Measurements from ENCODE around the gene HECTD4.
"Not testable (repeated sequence)": the region's sequence is repeated elsewhere in the genome, so short reads cannot be mapped to it uniquely, and the experiment has no call there.

HECTD4 gene

DNA sequence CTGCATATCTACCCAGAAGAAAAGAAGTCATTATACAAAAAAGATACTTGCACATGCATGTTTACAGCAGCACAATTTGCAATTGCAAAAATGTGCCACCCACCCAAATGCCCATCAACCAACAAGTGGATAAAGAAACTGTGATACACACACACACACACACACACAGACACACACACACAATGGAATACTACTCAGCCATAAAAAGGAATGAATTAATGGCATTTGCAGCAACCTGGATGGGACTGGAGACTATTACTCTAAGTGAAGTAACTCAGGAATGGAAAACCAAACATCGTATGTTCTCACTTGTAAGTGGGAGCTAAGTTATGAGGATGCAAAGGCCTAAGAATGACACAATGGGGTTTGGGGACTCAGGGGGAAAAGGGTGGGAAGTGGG lies 47.2 kb downstream of the HECTD4 start:
- not testable (repeated sequence) for H3K9ac ChIP-seq (ENCODE audit: low read depth, low read length); H3K27ac ChIP-seq (ENCODE audit: low read depth, low read length); H3K27me3 ChIP-seq (ENCODE audit: control insufficient read depth, insufficient read depth, low read length); H3K9me3 ChIP-seq (ENCODE audit: control insufficient read depth, insufficient read depth, low read length); H3K4me3 ChIP-seq (ENCODE audit: low read depth, low read length); H3K4me1 ChIP-seq (ENCODE audit: control insufficient read depth, insufficient read depth, low read length); H3K36me3 ChIP-seq (ENCODE audit: control insufficient read depth, insufficient read depth, low read length)

DNA sequence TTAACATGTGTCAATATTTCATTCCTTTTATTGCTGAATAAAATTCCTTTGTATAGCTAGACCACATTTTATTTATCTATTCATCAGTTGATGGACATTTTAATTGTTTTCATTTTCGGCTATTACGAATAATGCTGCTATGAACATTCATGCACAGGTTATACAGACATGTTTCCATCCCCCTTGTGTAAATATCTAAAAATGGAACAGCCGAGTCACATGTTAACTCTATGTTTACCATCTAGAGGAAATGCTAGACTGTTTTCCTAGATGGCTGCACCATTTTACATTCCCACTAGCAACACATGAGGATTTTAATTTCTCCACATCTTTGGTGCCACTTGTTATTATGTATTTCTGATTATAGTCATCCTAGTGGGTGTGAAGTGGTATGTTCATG lies 49.2 kb downstream of the HECTD4 start:
- H3K36me3 ChIP-seq (ENCODE audit: control insufficient read depth, insufficient read depth, low read length) = no peaks in the 10 kb centered on the region
- no peaks in the 10 kb centered on the region for H3K4me1 ChIP-seq (ENCODE audit: control insufficient read depth, insufficient read depth, low read length)
- no peaks in the 10 kb centered on the region for H3K9me3 ChIP-seq (ENCODE audit: control insufficient read depth, insufficient read depth, low read length)
- no peak overlapping the region for H3K9ac ChIP-seq (ENCODE audit: low read depth, low read length)
- H3K27ac ChIP-seq (ENCODE audit: low read depth, low read length) = no peak overlapping the region
- no peaks in the 10 kb centered on the region for H3K27me3 ChIP-seq (ENCODE audit: control insufficient read depth, insufficient read depth, low read length)
- no peak overlapping the region for H3K4me3 ChIP-seq (ENCODE audit: low read depth, low read length)

DNA sequence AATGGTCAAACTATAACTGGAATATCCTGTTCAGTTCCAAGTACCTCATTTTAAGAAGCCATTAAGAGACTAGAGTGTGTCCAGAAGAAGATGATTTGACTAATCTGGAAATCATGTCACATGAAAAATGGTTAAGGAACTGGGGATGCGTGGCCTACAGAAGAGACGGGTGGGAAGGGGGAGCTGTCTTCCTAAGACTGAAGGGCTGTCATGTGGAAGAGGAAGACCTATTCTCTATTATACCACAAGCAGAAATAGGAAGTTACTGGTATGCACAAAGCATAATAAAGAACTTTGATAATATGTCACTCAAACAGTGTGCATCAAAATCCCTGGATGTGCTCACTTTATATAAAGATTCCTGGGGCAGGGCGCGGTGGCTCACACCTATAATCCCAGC lies 50.3 kb downstream of the HECTD4 start:
- H3K9me3 ChIP-seq (ENCODE audit: control insufficient read depth, insufficient read depth, low read length) = no peaks in the 10 kb centered on the region
- no peaks in the 10 kb centered on the region for H3K27me3 ChIP-seq (ENCODE audit: control insufficient read depth, insufficient read depth, low read length)
- H3K4me1 ChIP-seq (ENCODE audit: control insufficient read depth, insufficient read depth, low read length) = no peaks in the 10 kb centered on the region
- no peak overlapping the region for H3K9ac ChIP-seq (ENCODE audit: low read depth, low read length)
- no peak overlapping the region for H3K27ac ChIP-seq (ENCODE audit: low read depth, low read length)
- no peak overlapping the region for H3K4me3 ChIP-seq (ENCODE audit: low read depth, low read length)
- H3K36me3 ChIP-seq (ENCODE audit: control insufficient read depth, insufficient read depth, low read length) = no peaks in the 10 kb centered on the region

DNA sequence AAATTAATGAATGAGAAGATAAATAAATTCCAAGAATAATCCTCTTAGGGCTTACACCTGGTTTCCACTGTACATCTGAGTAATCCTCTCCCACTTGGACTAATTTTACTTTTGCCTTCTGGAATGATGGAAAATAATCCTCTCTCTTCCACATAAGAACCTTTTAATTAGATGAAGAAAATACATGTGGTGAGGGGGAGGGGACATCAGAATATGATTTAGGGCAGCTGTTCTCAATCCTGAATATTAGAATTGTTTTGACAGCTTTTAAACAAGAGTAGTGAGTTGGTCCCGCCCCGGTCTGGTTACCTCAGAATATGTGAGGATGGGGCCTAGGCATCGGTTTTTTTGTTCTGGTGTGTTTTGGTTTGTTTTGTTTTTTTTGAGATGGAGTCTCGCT lies 51.5 kb downstream of the HECTD4 start:
- no peaks in the 10 kb centered on the region for H3K9me3 ChIP-seq (ENCODE audit: control insufficient read depth, insufficient read depth, low read length)
- H3K4me1 ChIP-seq (ENCODE audit: control insufficient read depth, insufficient read depth, low read length) = no peaks in the 10 kb centered on the region
- H3K4me3 ChIP-seq (ENCODE audit: low read depth, low read length) = no peak overlapping the region

DNA sequence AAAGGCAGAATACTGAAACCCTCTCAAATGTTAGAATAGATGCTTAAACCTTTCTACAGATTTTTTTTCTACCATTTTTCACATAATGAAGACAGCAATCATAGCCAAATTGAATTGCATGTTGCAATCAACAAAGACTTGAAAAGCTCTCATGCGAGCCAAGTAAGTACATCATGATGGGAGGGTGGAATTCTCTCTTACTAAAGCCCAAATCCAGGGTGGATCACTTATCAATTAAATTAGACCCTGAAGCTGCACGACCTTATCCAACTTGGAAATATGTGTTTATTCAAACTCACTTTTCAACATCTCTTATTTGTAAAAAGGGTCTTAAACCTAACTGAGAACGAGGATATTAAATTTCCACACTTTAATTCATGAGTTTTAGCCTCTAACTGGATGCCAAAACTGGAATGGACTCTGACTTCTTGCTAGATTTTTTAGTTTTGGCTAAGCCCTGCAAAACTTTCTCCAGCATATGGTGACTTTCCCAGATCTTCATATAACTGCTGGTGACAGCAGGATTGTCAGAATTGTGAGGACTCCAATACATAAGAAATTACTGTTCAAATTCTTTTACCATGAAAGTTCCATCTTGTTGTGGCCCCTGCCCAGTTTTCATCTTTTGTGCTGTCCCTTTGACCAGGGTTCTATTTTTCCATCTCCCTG lies 53.6 kb downstream of the HECTD4 start:
- H3K4me3 ChIP-seq (ENCODE audit: low read depth, low read length) = no peak overlapping the region
- no peaks in the 10 kb centered on the region for H3K4me1 ChIP-seq (ENCODE audit: control insufficient read depth, insufficient read depth, low read length)
- H3K27ac ChIP-seq (ENCODE audit: low read depth, low read length) = no peak overlapping the region
- H3K36me3 ChIP-seq (ENCODE audit: control insufficient read depth, insufficient read depth, low read length) = no peaks in the 10 kb centered on the region
- H3K9ac ChIP-seq (ENCODE audit: low read depth, low read length) = no peak overlapping the region
- H3K27me3 ChIP-seq (ENCODE audit: control insufficient read depth, insufficient read depth, low read length) = no peaks in the 10 kb centered on the region
- H3K9me3 ChIP-seq (ENCODE audit: control insufficient read depth, insufficient read depth, low read length) = no peaks in the 10 kb centered on the region

More for the DNA sequence above, 51.5 kb downstream of the HECTD4 start:
- Histone ChIP-seq H3K9ac (ENCODE audit: low read depth, low read length) (no peak overlapping the region), H3K27ac (ENCODE audit: low read depth, low read length) (no peak overlapping the region), H3K36me3 (ENCODE audit: control insufficient read depth, insufficient read depth, low read length) (no peaks in the 10 kb centered on the region), H3K27me3 (ENCODE audit: control insufficient read depth, insufficient read depth, low read length) (no peaks in the 10 kb centered on the region)

DNA sequence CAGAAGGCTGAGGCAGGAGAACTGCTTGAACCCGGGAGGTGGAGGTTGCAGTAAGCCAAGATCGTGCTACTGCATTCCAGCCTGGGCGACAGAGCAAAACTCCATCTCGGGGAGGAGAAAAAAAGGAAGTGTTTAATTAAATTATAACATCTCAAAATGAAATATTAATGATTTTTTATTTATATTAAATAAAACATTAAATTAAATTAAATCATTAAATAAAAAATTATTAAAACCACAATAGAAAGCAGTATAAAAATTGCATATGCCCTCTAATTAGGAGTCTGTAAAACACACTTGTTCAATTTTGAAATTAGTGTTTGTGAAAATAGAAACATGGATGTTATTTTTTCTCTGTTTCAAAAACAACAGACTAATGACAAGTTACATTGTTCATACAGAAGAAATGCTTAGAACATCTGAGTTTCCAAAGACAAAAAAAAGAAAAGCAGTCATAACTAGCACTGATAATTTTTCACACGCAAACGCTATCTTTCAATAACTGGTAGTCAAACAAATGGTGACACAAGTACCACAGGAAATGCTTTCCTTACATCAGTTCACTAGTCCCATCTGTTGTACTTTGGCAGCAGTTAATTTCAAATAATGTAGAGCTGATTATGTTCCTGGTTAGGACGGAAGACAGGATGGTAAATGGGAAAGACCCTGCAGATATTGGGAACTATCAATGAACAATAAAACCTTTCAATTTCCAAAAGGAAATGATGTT lies 54.9 kb downstream of the HECTD4 start:
- Histone ChIP-seq H3K36me3 (ENCODE audit: control insufficient read depth, insufficient read depth, low read length) (no peaks in the 10 kb centered on the region), H3K9ac (ENCODE audit: low read depth, low read length) (no peak overlapping the region), H3K4me3 (ENCODE audit: low read depth, low read length) (no peak overlapping the region), H3K9me3 (ENCODE audit: control insufficient read depth, insufficient read depth, low read length) (no peaks in the 10 kb centered on the region), H3K4me1 (ENCODE audit: control insufficient read depth, insufficient read depth, low read length) (peaks cover 5% of the 10 kb centered on the region; the same call in 1 of the 2 replicates), H3K27me3 (ENCODE audit: control insufficient read depth, insufficient read depth, low read length) (no peaks in the 10 kb centered on the region), H3K27ac (ENCODE audit: low read depth, low read length) (no peak overlapping the region)

DNA sequence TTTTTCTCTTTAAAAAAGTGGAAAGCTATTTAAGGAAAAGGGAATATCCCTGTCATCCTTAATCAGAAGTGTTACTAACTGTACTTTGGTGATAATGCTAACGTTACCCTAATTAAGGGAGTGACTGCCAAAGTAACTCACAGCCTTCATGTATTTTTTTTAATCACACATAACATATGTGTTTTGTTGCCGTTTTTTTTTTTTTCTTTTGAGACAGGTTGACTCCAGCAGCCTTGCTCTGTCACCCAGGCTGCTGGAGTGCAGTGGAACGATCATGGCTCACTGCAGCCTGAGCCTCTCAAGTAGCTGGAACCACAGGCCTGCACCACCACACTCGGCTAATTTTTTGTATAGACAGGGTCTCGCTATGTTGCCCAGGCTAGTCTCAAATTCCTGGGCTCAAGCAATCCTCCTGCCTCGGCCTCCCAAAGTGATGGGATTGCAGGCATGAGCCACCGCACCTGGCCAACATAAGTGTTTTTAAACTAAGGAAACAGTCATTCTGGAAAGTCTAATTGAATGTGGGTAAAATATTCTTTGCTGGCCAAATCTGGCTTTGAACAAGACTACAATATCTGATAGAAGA lies 56.5 kb downstream of the HECTD4 start:
- H3K4me3 ChIP-seq (ENCODE audit: low read depth, low read length) = no peak overlapping the region
- no peaks in the 10 kb centered on the region for H3K36me3 ChIP-seq (ENCODE audit: control insufficient read depth, insufficient read depth, low read length)
- no peak overlapping the region for H3K9ac ChIP-seq (ENCODE audit: low read depth, low read length)
- no peak overlapping the region for H3K27ac ChIP-seq (ENCODE audit: low read depth, low read length)
- no peaks in the 10 kb centered on the region for H3K27me3 ChIP-seq (ENCODE audit: control insufficient read depth, insufficient read depth, low read length)
- H3K9me3 ChIP-seq (ENCODE audit: control insufficient read depth, insufficient read depth, low read length) = no peaks in the 10 kb centered on the region
- H3K4me1 ChIP-seq (ENCODE audit: control insufficient read depth, insufficient read depth, low read length) = peaks cover 19% of the 10 kb centered on the region

DNA sequence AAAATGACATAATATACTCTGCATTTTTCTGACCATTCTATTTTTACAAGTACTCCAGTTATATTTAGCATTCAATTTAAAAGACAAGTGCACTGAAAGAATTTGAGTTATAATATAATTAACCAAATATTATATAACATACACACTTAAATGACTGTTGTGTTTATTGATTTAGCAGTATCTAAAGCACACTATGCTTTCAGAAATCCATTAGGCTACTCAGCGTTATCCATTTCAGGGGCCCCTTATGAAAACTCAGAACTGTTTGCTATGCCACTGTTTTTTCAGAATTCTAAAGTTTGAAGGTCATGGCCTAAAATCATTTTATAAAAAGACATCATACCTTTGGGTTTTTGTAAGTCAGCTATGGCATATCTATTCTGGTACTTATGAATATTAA lies 57.1 kb downstream of the HECTD4 start:
- no peaks in the 10 kb centered on the region for H3K9me3 ChIP-seq (ENCODE audit: control insufficient read depth, insufficient read depth, low read length)
- no peak overlapping the region for H3K9ac ChIP-seq (ENCODE audit: low read depth, low read length)
- H3K36me3 ChIP-seq (ENCODE audit: control insufficient read depth, insufficient read depth, low read length) = no peaks in the 10 kb centered on the region
- H3K4me3 ChIP-seq (ENCODE audit: low read depth, low read length) = no peak overlapping the region
- no peak overlapping the region for H3K27ac ChIP-seq (ENCODE audit: low read depth, low read length)
- peaks cover 19% of the 10 kb centered on the region for H3K4me1 ChIP-seq (ENCODE audit: control insufficient read depth, insufficient read depth, low read length)
- no peaks in the 10 kb centered on the region for H3K27me3 ChIP-seq (ENCODE audit: control insufficient read depth, insufficient read depth, low read length)

DNA sequence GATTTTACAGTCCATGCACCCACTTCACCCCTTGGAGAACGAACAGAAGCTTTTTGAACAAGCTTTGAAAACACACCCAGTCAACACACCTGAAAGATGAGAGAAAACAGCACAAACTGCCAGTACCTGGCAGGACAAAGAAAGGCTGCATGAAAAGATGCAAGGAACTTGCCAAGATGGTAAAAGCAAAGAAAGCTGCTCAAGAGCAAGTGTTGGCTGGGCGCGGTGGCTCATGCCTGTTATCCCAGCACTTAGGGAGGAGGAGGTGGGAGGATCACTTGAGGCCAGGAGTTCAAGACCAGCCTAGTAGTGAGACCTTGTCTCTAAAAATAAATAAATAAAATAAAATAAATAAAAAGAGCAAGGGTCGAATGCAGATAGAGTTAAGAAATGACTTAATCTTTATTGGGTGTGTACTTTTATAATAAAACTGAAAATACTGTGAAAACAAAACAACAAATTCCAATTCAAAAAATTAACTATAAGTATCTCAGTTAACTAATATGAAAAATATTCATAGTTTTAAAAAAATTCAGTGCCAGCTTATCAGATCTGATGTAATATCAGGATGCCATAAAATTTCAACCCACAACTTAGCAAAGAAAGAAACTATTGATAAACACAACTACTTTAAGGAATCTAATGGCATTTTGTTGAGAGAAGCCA lies 59.2 kb downstream of the HECTD4 start:
- Histone ChIP-seq H3K27ac (ENCODE audit: low read depth, low read length) (no peak overlapping the region), H3K27me3 (ENCODE audit: control insufficient read depth, insufficient read depth, low read length) (no peaks in the 10 kb centered on the region), H3K4me1 (ENCODE audit: control insufficient read depth, insufficient read depth, low read length) (peaks cover 19% of the 10 kb centered on the region), H3K36me3 (ENCODE audit: control insufficient read depth, insufficient read depth, low read length) (no peaks in the 10 kb centered on the region), H3K9ac (ENCODE audit: low read depth, low read length) (no peak overlapping the region), H3K4me3 (ENCODE audit: low read depth, low read length) (no peak overlapping the region), H3K9me3 (ENCODE audit: control insufficient read depth, insufficient read depth, low read length) (no peaks in the 10 kb centered on the region)

DNA sequence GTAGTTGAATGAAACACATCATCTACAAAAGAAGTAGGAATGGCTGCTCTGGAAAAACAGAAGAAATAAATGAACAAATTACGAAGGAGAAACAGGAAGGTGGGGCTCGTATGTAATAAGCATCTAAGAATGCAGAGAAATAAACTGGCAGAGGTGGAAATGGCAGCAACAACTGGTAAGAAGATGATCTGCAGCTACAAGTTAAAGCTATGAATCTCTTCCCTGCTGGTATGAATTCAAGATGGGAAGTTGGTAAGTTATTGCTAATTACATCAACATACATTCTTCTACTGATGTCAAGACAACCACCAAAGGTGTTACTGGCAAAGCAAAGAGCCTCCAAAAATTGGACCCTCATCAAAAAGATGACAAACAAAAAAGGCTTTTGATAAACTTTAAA lies 59.8 kb downstream of the HECTD4 start:
- H3K4me3 ChIP-seq (ENCODE audit: low read depth, low read length) = no peak overlapping the region
- H3K27me3 ChIP-seq (ENCODE audit: control insufficient read depth, insufficient read depth, low read length) = no peaks in the 10 kb centered on the region
- no peak overlapping the region for H3K9ac ChIP-seq (ENCODE audit: low read depth, low read length)
- H3K4me1 ChIP-seq (ENCODE audit: control insufficient read depth, insufficient read depth, low read length) = peaks cover 19% of the 10 kb centered on the region
- no peaks in the 10 kb centered on the region for H3K36me3 ChIP-seq (ENCODE audit: control insufficient read depth, insufficient read depth, low read length)
- no peak overlapping the region for H3K27ac ChIP-seq (ENCODE audit: low read depth, low read length)
- H3K9me3 ChIP-seq (ENCODE audit: control insufficient read depth, insufficient read depth, low read length) = no peaks in the 10 kb centered on the region

DNA sequence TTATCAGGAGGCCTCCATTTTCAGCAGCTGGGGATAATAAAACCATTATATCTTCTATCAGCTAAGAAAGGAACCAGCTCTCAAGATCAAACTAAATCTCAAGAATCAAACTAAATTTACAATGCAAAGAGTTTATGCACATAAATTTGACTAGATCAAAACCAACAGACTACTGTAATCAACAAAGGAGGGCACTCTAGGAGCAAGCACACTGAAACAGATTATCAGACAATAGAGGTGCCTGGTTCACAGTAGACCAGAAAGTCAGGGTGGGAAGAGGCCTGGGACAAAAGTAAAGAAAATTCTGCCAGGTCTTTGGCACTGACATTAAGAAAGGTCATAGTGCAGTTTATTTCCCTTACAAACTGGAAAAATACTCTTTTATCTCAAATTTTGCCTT lies 61.0 kb downstream of the HECTD4 start:
- Histone ChIP-seq H3K9ac (ENCODE audit: low read depth, low read length) (no peak overlapping the region), H3K4me3 (ENCODE audit: low read depth, low read length) (no peak overlapping the region), H3K27ac (ENCODE audit: low read depth, low read length) (peak overlapping the region; percentile 76), H3K4me1 (ENCODE audit: control insufficient read depth, insufficient read depth, low read length) (peaks cover 19% of the 10 kb centered on the region), H3K36me3 (ENCODE audit: control insufficient read depth, insufficient read depth, low read length) (no peaks in the 10 kb centered on the region), H3K9me3 (ENCODE audit: control insufficient read depth, insufficient read depth, low read length) (no peaks in the 10 kb centered on the region), H3K27me3 (ENCODE audit: control insufficient read depth, insufficient read depth, low read length) (no peaks in the 10 kb centered on the region)
